ENCODE measurements around the gene DDX19B.

DNA sequence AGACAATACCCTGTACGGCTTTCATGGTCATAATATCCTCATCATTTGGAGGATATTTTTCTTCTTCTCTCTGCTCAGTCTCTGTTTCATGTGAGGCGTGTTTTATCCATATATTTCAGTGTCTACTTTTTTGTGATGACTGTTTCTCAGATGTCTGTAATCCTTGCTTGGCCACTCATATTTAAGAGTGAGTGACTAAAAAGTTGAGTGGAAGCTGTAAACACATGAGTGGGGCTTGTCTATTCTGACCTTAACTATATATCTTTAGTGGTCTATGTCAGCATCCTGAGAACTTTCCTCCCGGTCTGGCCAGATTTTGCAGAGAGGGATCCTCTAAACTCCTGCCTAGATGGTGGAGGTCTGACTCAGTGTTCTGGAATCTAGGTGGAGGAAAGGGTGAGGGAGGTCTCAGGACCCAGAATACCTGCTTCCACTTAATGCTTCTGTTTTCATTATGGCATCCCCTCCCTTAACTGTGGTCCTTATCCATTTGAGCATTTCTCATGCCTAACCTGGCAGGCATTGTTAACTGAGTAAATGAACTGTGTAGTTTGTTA is 6.0 kb downstream of the DDX19B start:
- no peak for TF ChIP-seq SIN3A (IDR thresholded peaks at IDR 0.05; ENCODE audit: borderline replicate concordance, insufficient read depth, low read length)
- TF ChIP-seq, protein P1, sequence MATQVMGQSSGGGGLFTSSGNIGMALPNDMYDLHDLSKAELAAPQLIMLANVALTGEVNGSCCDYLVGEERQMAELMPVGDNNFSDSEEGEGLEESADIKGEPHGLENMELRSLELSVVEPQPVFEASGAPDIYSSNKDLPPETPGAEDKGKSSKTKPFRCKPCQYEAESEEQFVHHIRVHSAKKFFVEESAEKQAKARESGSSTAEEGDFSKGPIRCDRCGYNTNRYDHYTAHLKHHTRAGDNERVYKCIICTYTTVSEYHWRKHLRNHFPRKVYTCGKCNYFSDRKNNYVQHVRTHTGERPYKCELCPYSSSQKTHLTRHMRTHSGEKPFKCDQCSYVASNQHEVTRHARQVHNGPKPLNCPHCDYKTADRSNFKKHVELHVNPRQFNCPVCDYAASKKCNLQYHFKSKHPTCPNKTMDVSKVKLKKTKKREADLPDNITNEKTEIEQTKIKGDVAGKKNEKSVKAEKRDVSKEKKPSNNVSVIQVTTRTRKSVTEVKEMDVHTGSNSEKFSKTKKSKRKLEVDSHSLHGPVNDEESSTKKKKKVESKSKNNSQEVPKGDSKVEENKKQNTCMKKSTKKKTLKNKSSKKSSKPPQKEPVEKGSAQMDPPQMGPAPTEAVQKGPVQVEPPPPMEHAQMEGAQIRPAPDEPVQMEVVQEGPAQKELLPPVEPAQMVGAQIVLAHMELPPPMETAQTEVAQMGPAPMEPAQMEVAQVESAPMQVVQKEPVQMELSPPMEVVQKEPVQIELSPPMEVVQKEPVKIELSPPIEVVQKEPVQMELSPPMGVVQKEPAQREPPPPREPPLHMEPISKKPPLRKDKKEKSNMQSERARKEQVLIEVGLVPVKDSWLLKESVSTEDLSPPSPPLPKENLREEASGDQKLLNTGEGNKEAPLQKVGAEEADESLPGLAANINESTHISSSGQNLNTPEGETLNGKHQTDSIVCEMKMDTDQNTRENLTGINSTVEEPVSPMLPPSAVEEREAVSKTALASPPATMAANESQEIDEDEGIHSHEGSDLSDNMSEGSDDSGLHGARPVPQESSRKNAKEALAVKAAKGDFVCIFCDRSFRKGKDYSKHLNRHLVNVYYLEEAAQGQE (IDR thresholded peaks at IDR 0.05; ENCODE audit: insufficient read depth in 1 of 2, low read depth in 2 of 2, low read length in 2 of 2), result no peak
- no peak for TF ChIP-seq POLR2AphosphoS5 (IDR thresholded peaks at IDR 0.05; ENCODE audit: low read depth, low read length)
- no peak for TF ChIP-seq TAF1 (IDR thresholded peaks at IDR 0.05; ENCODE audit: borderline replicate concordance, insufficient read depth, low read length)
- no peak for TF ChIP-seq FOXP2 (optimal IDR thresholded peaks at IDR 0.05; ENCODE audit: borderline replicate concordance, extremely low read depth, extremely low read length, insufficient read depth)
